ENCODE measurements around the gene GRAMD1B. TPM values are rescaled to one million over a fixed set of nuclear protein-coding genes. Genes with fewer than 3 reads are reported as not detected.

The GRAMD1B gene
- total RNA-seq, 1 donor from 2014 or later: 0.26 TPM

DNA sequence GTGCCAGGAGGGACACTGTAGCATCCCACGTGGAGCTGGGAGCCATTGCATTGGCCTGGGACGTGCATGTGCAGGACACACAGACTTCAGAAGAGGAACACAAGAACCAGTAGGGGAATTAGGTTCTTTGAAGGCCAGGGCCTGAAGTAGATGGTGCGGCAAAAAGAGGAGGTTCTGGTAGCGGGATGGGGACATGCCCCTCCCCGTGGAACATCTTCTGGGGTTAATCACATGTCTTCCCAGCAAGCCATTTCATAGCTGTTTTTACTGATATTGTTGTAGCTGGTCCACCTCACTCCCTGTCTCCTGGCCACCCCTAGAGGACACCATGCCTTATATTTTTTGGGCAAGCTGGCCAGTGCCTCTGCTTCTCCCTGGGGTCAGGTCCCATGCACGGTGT, 150.1 kb downstream of the GRAMD1B start:
- no peaks in the 10 kb centered on the region for H3K36me3 ChIP-seq (ENCODE audit: control insufficient read depth, insufficient read depth, low read length)
- TF ChIP-seq, protein P1, sequence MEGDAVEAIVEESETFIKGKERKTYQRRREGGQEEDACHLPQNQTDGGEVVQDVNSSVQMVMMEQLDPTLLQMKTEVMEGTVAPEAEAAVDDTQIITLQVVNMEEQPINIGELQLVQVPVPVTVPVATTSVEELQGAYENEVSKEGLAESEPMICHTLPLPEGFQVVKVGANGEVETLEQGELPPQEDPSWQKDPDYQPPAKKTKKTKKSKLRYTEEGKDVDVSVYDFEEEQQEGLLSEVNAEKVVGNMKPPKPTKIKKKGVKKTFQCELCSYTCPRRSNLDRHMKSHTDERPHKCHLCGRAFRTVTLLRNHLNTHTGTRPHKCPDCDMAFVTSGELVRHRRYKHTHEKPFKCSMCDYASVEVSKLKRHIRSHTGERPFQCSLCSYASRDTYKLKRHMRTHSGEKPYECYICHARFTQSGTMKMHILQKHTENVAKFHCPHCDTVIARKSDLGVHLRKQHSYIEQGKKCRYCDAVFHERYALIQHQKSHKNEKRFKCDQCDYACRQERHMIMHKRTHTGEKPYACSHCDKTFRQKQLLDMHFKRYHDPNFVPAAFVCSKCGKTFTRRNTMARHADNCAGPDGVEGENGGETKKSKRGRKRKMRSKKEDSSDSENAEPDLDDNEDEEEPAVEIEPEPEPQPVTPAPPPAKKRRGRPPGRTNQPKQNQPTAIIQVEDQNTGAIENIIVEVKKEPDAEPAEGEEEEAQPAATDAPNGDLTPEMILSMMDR (IDR thresholded peaks at IDR 0.05; ENCODE audit: insufficient read depth, low read length, severe bottlenecking): no peak
- no peak overlapping the region for H3K4me3 ChIP-seq (ENCODE audit: low read depth, low read length)
- DNase-seq (ENCODE audit: low read depth): no peak
- no peaks in the 10 kb centered on the region for H3K27me3 ChIP-seq (ENCODE audit: control insufficient read depth, insufficient read depth, low read length)
- FAIRE-seq: no peak

DNA sequence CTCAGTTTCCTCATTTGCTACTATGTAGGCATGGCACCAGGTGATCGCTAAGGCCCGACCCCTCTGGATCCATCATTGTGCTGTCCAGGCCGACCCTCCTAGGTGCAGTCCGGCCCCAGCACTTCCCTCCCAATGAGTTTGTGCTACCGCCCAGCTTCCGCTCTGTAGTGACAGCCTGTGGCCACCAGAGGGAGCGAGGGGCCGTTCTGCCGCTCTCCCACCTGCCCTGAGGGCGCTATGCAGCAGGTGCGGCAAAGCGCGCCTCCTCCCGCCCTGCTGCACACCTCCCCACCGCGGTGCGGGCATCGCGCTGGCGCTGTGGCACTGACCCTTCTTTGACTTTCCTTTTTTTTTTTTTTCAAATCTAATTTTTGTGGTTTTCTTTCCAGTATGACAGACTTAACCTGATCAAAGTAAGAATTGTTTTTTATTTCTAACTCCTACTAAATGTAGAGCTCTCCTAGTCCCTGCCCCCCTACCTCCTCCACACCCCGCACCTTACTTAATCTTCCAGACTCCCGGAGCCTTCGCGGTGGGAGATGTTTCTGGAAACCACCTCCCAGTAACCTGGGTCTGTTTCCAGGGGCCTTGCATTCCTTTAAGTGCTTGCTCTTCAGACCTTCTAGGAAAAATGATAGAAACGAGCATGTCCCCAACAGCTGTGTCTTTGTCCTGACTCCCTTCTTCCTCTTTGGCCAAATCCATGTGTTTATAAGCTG, 150.6 kb downstream of the GRAMD1B start:
- Histone ChIP-seq H3K4me3 (ENCODE audit: low read depth, low read length) (no peak overlapping the region), H3K27me3 (ENCODE audit: control insufficient read depth, insufficient read depth, low read length) (no peaks in the 10 kb centered on the region), H3K36me3 (ENCODE audit: control insufficient read depth, insufficient read depth, low read length) (no peaks in the 10 kb centered on the region)
- DNase-seq (ENCODE audit: low read depth) (peak; percentile 59), FAIRE-seq (peak; percentile 60)
- TF ChIP-seq, protein P1 (IDR thresholded peaks at IDR 0.05; ENCODE audit: insufficient read depth, low read length, severe bottlenecking): peak; percentile 99

DNA sequence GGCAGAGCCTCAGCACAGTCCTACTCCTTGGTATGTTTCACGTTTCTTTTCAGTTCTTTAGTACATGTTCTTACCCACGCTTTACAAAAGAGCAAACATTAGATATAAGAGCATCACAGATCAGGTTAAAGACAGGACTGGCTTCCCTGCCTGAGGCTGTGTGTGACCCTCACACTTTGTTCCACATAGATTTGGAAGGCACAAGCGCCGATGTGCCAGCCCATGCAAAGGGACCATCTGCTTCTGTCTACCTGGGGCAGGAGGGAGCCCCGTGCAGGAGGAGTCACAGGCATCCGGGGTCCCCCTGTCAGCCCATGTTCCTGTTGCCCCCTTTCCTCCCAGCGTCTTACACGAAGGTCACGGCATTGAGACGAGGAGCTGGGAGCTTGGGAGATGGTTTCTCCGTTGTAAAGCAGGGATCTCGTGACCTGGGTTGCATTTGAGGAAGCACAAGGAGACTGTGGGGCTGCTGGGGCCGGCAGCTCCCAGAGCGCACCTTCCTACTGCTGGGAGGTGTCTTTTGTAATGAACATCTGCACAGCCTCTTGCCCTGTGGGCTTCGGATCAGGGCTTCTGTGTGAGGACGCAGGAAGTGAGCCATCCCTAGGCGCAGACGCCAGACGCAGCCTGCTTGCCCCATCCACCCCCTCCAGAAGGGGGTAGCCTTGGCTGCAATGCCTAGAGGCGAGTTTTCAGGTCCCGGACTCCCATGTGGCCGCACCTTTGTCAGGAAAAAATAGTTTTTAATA, 151.8 kb downstream of the GRAMD1B start:
- Histone ChIP-seq H3K36me3 (ENCODE audit: control insufficient read depth, insufficient read depth, low read length) (no peaks in the 10 kb centered on the region), H3K4me3 (ENCODE audit: low read depth, low read length) (no peak overlapping the region), H3K27me3 (ENCODE audit: control insufficient read depth, insufficient read depth, low read length) (no peaks in the 10 kb centered on the region)
- DNase-seq (ENCODE audit: low read depth) (no peak), FAIRE-seq (no peak)
- TF ChIP-seq, protein P1 (IDR thresholded peaks at IDR 0.05; ENCODE audit: insufficient read depth, low read length, severe bottlenecking): no peak

DNA sequence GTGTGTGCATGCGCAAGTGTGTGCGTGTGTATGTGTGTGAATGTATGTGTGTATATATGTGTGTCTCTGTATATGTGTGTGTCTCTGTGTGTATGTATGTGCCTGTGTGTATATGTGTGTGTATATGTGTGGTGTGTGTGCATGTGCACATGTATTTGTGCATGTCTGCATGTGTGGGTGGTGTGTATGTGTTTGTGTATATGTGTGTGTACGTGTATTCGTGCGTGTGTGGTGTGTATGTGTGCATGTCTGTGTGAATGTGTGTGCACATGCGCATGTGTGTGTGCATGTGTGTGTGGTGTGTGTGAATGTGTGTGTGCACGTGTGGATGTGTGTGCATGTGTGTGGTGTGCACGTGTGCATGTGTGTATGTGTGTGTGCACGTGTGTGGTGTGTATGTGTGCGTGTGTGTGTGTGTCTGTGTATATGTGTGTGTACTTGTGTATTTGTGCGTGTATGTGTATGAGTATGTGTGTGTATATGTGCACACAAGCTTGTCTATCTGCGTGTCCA, 153.0 kb downstream of the GRAMD1B start:
- TF ChIP-seq, protein P1 (IDR thresholded peaks at IDR 0.05; ENCODE audit: insufficient read depth, low read length, severe bottlenecking): no peak
- Histone ChIP-seq H3K27me3 (ENCODE audit: control insufficient read depth, insufficient read depth, low read length) (no peaks in the 10 kb centered on the region), H3K4me3 (ENCODE audit: low read depth, low read length) (no peak overlapping the region), H3K36me3 (ENCODE audit: control insufficient read depth, insufficient read depth, low read length) (no peaks in the 10 kb centered on the region)
- peak; percentile 98 for FAIRE-seq
- no peak for DNase-seq (ENCODE audit: low read depth)

DNA sequence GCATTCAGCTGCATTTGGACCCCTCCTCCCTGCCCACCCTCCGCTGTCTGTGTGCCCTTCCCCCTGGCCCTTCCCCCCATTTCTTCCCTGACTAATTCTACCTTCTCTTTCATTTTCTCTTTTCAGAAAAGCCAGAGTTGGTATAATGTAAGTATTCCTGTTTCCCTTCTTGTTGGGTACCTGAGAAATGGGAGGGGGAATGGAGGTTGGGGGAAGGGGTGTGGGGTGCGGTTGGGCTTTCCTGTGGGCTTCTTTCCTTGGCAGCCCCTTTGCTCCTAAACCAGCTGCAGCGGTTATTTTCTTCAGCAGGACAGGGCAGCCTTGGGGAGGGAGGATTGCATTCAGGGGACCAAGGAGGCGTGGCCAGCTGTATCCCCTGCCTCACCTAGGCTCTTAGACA, 154.1 kb downstream of the GRAMD1B start:
- TF ChIP-seq, protein P1 (IDR thresholded peaks at IDR 0.05; ENCODE audit: insufficient read depth, low read length, severe bottlenecking): no peak
- DNase-seq (ENCODE audit: low read depth) (no peak), FAIRE-seq (no peak)
- Histone ChIP-seq H3K4me3 (ENCODE audit: low read depth, low read length) (no peak overlapping the region), H3K27me3 (ENCODE audit: control insufficient read depth, insufficient read depth, low read length) (no peaks in the 10 kb centered on the region), H3K36me3 (ENCODE audit: control insufficient read depth, insufficient read depth, low read length) (no peaks in the 10 kb centered on the region)

Measured in bronchial epithelial cell (primary cell).